H9 (cell line): Measurements from ENCODE around the gene RAB11FIP4. TPM values are rescaled to one million over a fixed set of nuclear protein-coding genes. Genes with fewer than 3 reads are reported as not detected.

Experiments
- DNase-seq: peaks from one replicate; pipeline ENCODE4 v3.0.0-alpha.2; 2017
- H2AFZ ChIP-seq: one replicate; pipeline ENCODE4 v1.6.1; 2013; ENCODE audit warnings: mild to moderate bottlenecking, low read length, control low read depth, moderate library complexity
- H2AK5ac ChIP-seq: 2 replicates; pipeline ENCODE4 v1.6.1; 2013; ENCODE audit warnings: low read length, control low read depth, mixed read lengths; ENCODE audit not compliant: insufficient read length
- H2BK120ac ChIP-seq: one replicate; pipeline ENCODE4 v1.6.1; 2013; ENCODE audit warnings: low read depth, mild to moderate bottlenecking, low read length, control low read depth, inconsistent platforms; ENCODE audit not compliant: poor library complexity, severe bottlenecking
- H2BK12ac ChIP-seq: 2 replicates; pipeline ENCODE4 v1.6.1; 2013; ENCODE audit warnings: low read length, control low read depth, mixed read lengths, low read depth; ENCODE audit not compliant: insufficient read length
- H2BK15ac ChIP-seq: 2 replicates; pipeline ENCODE4 v1.6.1; 2013; ENCODE audit warnings: low read depth, low read length, control low read depth
- H2BK20ac ChIP-seq: one replicate; pipeline ENCODE4 v1.6.1; 2013; ENCODE audit warnings: low read depth, mild to moderate bottlenecking, low read length, control low read depth, inconsistent platforms; ENCODE audit not compliant: poor library complexity, severe bottlenecking
- H2BK5ac ChIP-seq: 2 replicates; pipeline ENCODE4 v1.6.1; 2013; ENCODE audit warnings: low read length, control low read depth, mixed read lengths; ENCODE audit not compliant: insufficient read length
- H3K14ac ChIP-seq: 2 replicates; pipeline ENCODE4 v1.6.1; 2013; ENCODE audit warnings: low read length, control low read depth; ENCODE audit not compliant: insufficient read depth
- H3K18ac ChIP-seq: 2 replicates; pipeline ENCODE4 v1.6.1; 2013; ENCODE audit warnings: low read depth, mild to moderate bottlenecking, mixed read lengths, low read length, control low read depth; ENCODE audit not compliant: insufficient read length
- H3K23ac ChIP-seq: 2 replicates; pipeline ENCODE4 v1.6.1; 2013; ENCODE audit warnings: low read length, control low read depth, mixed read lengths, low read depth; ENCODE audit not compliant: insufficient read length
- H3K23me2 ChIP-seq: 2 replicates; pipeline ENCODE4 v1.6.1; 2013; ENCODE audit warnings: low read depth, mild to moderate bottlenecking, mixed read lengths, low read length, control low read depth; ENCODE audit not compliant: insufficient read length, poor library complexity, severe bottlenecking
- H3K27ac ChIP-seq: 2 replicates; pipeline ENCODE4 v1.5.1; 2013; ENCODE audit warnings: low read length, control low read depth, mixed read lengths, low read depth; ENCODE audit not compliant: insufficient read length
- H3K27me3 ChIP-seq: 2 replicates; pipeline ENCODE4 v1.6.1; 2013; ENCODE audit warnings: low read length, control low read depth, inconsistent platforms; ENCODE audit not compliant: insufficient read depth
- H3K4ac ChIP-seq: 2 replicates; pipeline ENCODE4 v1.6.1; 2013; ENCODE audit warnings: low read depth, mild to moderate bottlenecking, control low read depth, inconsistent platforms, low read length, moderate library complexity
- H3K4me1 ChIP-seq: 2 replicates; pipeline ENCODE4 v1.6.1; 2013; ENCODE audit warnings: low read length, control low read depth, inconsistent platforms; ENCODE audit not compliant: insufficient read depth
- H3K4me2 ChIP-seq: 2 replicates; pipeline ENCODE4 v1.6.1; 2013; ENCODE audit warnings: low read length, control low read depth, mixed read lengths; ENCODE audit not compliant: insufficient read length, insufficient read depth
- H3K56ac ChIP-seq: 2 replicates; pipeline ENCODE4 v1.6.1; 2013; ENCODE audit warnings: low read depth, mild to moderate bottlenecking, mixed read lengths, low read length, control low read depth; ENCODE audit not compliant: insufficient read length
- H3K79me1 ChIP-seq: 2 replicates; pipeline ENCODE4 v1.6.1; 2013; ENCODE audit warnings: low read depth, mild to moderate bottlenecking, moderate library complexity, low read length, control low read depth, inconsistent platforms; ENCODE audit not compliant: insufficient read depth, poor library complexity, severe bottlenecking
- H3K79me2 ChIP-seq: 2 replicates; pipeline ENCODE4 v1.6.1; 2013; ENCODE audit warnings: low read length, control low read depth, inconsistent platforms; ENCODE audit not compliant: insufficient read depth
- H3K9ac ChIP-seq: 2 replicates; pipeline ENCODE4 v1.6.1; 2013; ENCODE audit warnings: low read length, control low read depth, mixed read lengths; ENCODE audit not compliant: insufficient read length; ENCODE audit errors: extremely low read depth
- H3K9me3 ChIP-seq: one replicate; pipeline ENCODE4 v1.6.1; 2013; ENCODE audit warnings: low read depth, low read length, inconsistent platforms; ENCODE audit not compliant: control insufficient read depth
- H3T11ph ChIP-seq: one replicate; pipeline ENCODE4 v1.6.1; 2013; ENCODE audit warnings: mild to moderate bottlenecking, low read length, control low read depth, inconsistent platforms
- H4K20me1 ChIP-seq: one replicate; pipeline ENCODE4 v1.6.1; 2013; ENCODE audit not compliant: control insufficient read depth, insufficient read length, insufficient read depth
- H4K5ac ChIP-seq: 2 replicates; pipeline ENCODE4 v1.6.1; 2013; ENCODE audit warnings: low read depth, mild to moderate bottlenecking, mixed read lengths, low read length, control low read depth; ENCODE audit not compliant: insufficient read length
- H4K8ac ChIP-seq: replicated peaks from 2 replicates; pipeline ENCODE4 v1.6.1; 2013; ENCODE audit warnings: low read length, control low read depth, mixed read lengths, low read depth; ENCODE audit not compliant: insufficient read length
- H4K91ac ChIP-seq: 2 replicates; pipeline ENCODE4 v1.6.1; 2013; ENCODE audit warnings: low read depth, mild to moderate bottlenecking, moderate library complexity, mixed read lengths, low read length, control low read depth; ENCODE audit not compliant: insufficient read length
- H3K27ac Mint-ChIP-seq, 3 experiments: 2 replicates in 2 of 3; 3 replicates in 1 of 3; pipeline ENCODE4 v1.8.0; 2020 to 2021; ENCODE audit warnings: mixed read lengths in 3 of 3, mild to moderate bottlenecking in 1 of 3, moderate library complexity in 1 of 3
- H3K27me3 Mint-ChIP-seq: 2 replicates; pipeline ENCODE4 v1.8.0; 2021; ENCODE audit warnings: low read depth, mild to moderate bottlenecking, moderate library complexity, mixed read lengths
- H3K36me3 Mint-ChIP-seq, 3 experiments: 2 replicates in 2 of 3; 3 replicates in 1 of 3; pipeline ENCODE4 v1.8.0; 2020 to 2021; ENCODE audit warnings: low read depth in 3 of 3, mixed read lengths in 3 of 3; ENCODE audit not compliant: insufficient read depth in 1 of 3
- H3K4me1 Mint-ChIP-seq, 2 experiments: 2 replicates each; pipeline ENCODE4 v1.8.0; 2020; ENCODE audit warnings: mixed read lengths in 2 of 2
- H3K4me3 Mint-ChIP-seq, 2 experiments: 2 replicates in 1 of 2; 3 replicates in 1 of 2; pipeline ENCODE4 v1.8.0; 2020 to 2021; ENCODE audit warnings: mild to moderate bottlenecking in 2 of 2, mixed read lengths in 2 of 2, moderate library complexity in 1 of 2
- H3K9me3 Mint-ChIP-seq, 2 experiments: 2 replicates in 1 of 2; 3 replicates in 1 of 2; pipeline ENCODE4 v1.8.0; 2020; ENCODE audit warnings: mild to moderate bottlenecking in 2 of 2, mixed read lengths in 2 of 2, moderate library complexity in 1 of 2
- WGBS: extraction: QIAGEN DNeasy Blood & Tissue Kit; methylation state at CpG from one replicate; pipeline ENCODE4 v1.1.7; 2013; ENCODE audit warnings: missing lambda C conversion rate, low lambda C conversion rate, mixed read lengths; ENCODE audit not compliant: insufficient read length; ENCODE audit errors: extremely low coverage; 5-methylcytosine and 5-hydroxymethylcytosine counted together
- total RNA-seq: library from RNA; stranded (reverse); gene quantifications from 2 replicates; pipeline ENCODE4 v1.2.1, GENCODE V29; 2021
- TF ChIP-seq, protein P1 (sequence below): fragments of 200-600 bp; sonication (generic); conservative IDR thresholded peaks from 3 replicates; pipeline ENCODE4 v1.8.0; 2021; ENCODE audit warnings: antibody characterized with exemption, mild to moderate bottlenecking

Gene RAB11FIP4
- total RNA-seq, 1 experiment from 2014 or later: 25.7 TPM

DNA sequence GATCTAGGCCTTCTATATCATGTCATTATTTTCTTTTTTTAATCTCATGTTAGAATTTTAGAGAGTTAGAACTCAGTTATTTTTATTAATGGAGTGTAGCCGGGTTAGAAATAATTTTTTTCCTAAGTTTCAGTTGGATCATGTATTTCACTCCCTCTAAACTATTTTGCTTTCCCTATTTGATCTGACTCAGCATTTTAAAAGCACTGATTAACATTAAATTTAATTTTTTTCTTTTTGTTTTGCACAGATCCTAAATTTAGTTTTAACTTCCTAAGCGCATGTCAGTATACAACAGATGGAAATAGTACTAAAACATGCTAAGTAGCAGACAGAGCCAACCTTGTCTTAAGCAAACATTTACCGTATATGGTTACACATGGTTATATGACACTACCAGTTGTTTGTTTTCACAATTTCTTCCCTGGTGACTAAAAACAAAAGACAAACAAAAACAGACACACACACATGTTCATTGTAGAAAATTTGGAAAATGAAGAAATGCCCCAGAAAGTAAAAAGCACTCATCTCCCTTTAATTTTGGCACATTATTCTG, 33.6 kb upstream of the RAB11FIP4 start:
- H3T11ph ChIP-seq: no peak overlapping the region
- H3K23ac ChIP-seq: no peak overlapping the region
- no peak overlapping the region for H4K91ac ChIP-seq
- H2BK15ac ChIP-seq: no peak overlapping the region
- no peaks in the 10 kb centered on the region for H3K79me2 ChIP-seq
- H2AK5ac ChIP-seq: no peak overlapping the region
- Mint-ChIP-seq H3K4me3 (no peak overlapping the region), H3K36me3 (peaks cover 2 to 43% (median 18%) of the 10 kb centered on the region in 3 experiments; a peak in 6 of 7 replicates), H3K27me3 (no peaks in the 10 kb centered on the region), H3K4me1 (no peaks in the 10 kb centered on the region), H3K9me3 (no peaks in the 10 kb centered on the region; a peak in 1 of 5 replicates), H3K27ac (no peak overlapping the region)
- no CpG with 5 or more reads among the region's 3 CpGs for WGBS
- H3K23me2 ChIP-seq: no peaks in the 10 kb centered on the region
- no peak overlapping the region for H3K9ac ChIP-seq
- TF ChIP-seq, protein P1, sequence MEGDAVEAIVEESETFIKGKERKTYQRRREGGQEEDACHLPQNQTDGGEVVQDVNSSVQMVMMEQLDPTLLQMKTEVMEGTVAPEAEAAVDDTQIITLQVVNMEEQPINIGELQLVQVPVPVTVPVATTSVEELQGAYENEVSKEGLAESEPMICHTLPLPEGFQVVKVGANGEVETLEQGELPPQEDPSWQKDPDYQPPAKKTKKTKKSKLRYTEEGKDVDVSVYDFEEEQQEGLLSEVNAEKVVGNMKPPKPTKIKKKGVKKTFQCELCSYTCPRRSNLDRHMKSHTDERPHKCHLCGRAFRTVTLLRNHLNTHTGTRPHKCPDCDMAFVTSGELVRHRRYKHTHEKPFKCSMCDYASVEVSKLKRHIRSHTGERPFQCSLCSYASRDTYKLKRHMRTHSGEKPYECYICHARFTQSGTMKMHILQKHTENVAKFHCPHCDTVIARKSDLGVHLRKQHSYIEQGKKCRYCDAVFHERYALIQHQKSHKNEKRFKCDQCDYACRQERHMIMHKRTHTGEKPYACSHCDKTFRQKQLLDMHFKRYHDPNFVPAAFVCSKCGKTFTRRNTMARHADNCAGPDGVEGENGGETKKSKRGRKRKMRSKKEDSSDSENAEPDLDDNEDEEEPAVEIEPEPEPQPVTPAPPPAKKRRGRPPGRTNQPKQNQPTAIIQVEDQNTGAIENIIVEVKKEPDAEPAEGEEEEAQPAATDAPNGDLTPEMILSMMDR: no peak
- no peak overlapping the region for H2AFZ ChIP-seq
- no peak overlapping the region for H3K27ac ChIP-seq
- H4K8ac ChIP-seq: no peak overlapping the region
- H3K79me1 ChIP-seq: no peaks in the 10 kb centered on the region
- H3K56ac ChIP-seq: no peak overlapping the region
- H3K4me1 ChIP-seq: no peaks in the 10 kb centered on the region
- H3K4me2 ChIP-seq: no peak overlapping the region
- no peak overlapping the region for H4K5ac ChIP-seq
- no peak overlapping the region for H3K18ac ChIP-seq
- H3K9me3 ChIP-seq: no peaks in the 10 kb centered on the region
- no peaks in the 10 kb centered on the region for H3K27me3 ChIP-seq
- no peak for DNase-seq
- no peak overlapping the region for H2BK120ac ChIP-seq
- no peak overlapping the region for H3K14ac ChIP-seq
- H2BK20ac ChIP-seq: no peak overlapping the region
- H2BK5ac ChIP-seq: no peak overlapping the region
- no peak overlapping the region for H2BK12ac ChIP-seq
- no peak overlapping the region for H3K4ac ChIP-seq
- H4K20me1 ChIP-seq: no peaks in the 10 kb centered on the region
